PC-3 (cell line): ENCODE results near the gene SLC39A11.

Experiments
- CTCF ChIP-seq: fragments of 300-600 bp; sonication (generic); conservative IDR thresholded peaks from 2 replicates; pipeline ENCODE4 v1.5.1; 2017; ENCODE audit warnings: antibody characterized with exemption, low read depth, mild to moderate bottlenecking, low read length
- EZH2 ChIP-seq: fragments of 300-600 bp; sonication (generic); IDR thresholded peaks from one replicate; pipeline ENCODE4 v1.6.1; 2017; ENCODE audit warnings: antibody characterized with exemption, mild to moderate bottlenecking, low read length; ENCODE audit not compliant: unreplicated experiment
- EZH2phosphoT487 ChIP-seq: fragments of 300-600 bp; sonication (generic); IDR thresholded peaks from 2 replicates; pipeline ENCODE4 v1.6.1; 2018; ENCODE audit warnings: mild to moderate bottlenecking, antibody characterized with exemption, low read length, borderline replicate concordance

GRCh38 chr17:72692676-72693075, 399.8 kb downstream of the SLC39A11 start:
- no peak for TF ChIP-seq CTCF
- no peak for TF ChIP-seq EZH2
- no peak for TF ChIP-seq EZH2phosphoT487
